ENCODE data around the gene ZNF792. TPM values are rescaled to one million over a fixed set of nuclear protein-coding genes. Genes with fewer than 3 reads are reported as not detected.

Gene ZNF792
- total and polyA plus RNA-seq, 2 of the 8 experiments (the other 6 are each of a cell fraction or from before 2014, with no cell fraction given): 2.5 to 7.2 TPM

GRCh38 chr19:34926685-34927375 lies 37.2 kb downstream of the ZNF792 start, which contains the start of gene ZNF30 (continued):
- TF ChIP-seq CTCF (IDR thresholded peaks at IDR 0.05; ENCODE audit: control extremely low read depth in 1 of 3, insufficient read depth in 1 of 3, low read depth in 1 of 3, low read length in 3 of 3) (0 out of 4 replicates have a peak, but pooled peaks of 1 of the 3 experiments have one; percentile 21), SIRT6 (IDR thresholded peaks at IDR 0.05; ENCODE audit: low read length) (no peak), SP2 (IDR thresholded peaks at IDR 0.05; ENCODE audit: low read length) (no peak), RBBP5 (IDR thresholded peaks at IDR 0.05; ENCODE audit: borderline replicate concordance, low read depth, low read length) (no peak; the same call in 1 of the 2 replicates), NRF1 (IDR thresholded peaks at IDR 0.05; ENCODE audit: low read depth, low read length) (peak; percentile 84), EZH2 (IDR thresholded peaks at IDR 0.05; ENCODE audit: low read depth, low read length, severe bottlenecking) (no peak), BCL11A (IDR thresholded peaks at IDR 0.05; ENCODE audit: low read depth in 2 of 2, low read length in 2 of 2) (no peak), CHD1 (IDR thresholded peaks at IDR 0.05; ENCODE audit: low read depth, low read length) (no peak), GTF2F1 (IDR thresholded peaks at IDR 0.05; ENCODE audit: borderline replicate concordance, low read depth, low read length) (0 out of 2 replicates have a peak, but pooled peaks have one; percentile 54), ATF2 (IDR thresholded peaks at IDR 0.05; ENCODE audit: low read length) (no peak), BRCA1 (IDR thresholded peaks at IDR 0.05; ENCODE audit: low read depth, low read length) (no peak), TCF12 (IDR thresholded peaks at IDR 0.05; ENCODE audit: low read depth, low read length) (no peak), ATF3 (IDR thresholded peaks at IDR 0.05; ENCODE audit: insufficient read depth, low read depth, low read length) (no peak), TEAD4 (IDR thresholded peaks at IDR 0.05; ENCODE audit: low read depth, low read length) (0 out of 2 replicates have a peak, but pooled peaks have one; percentile 12), EP300 (IDR thresholded peaks at IDR 0.05; ENCODE audit: borderline replicate concordance in 1 of 2, low read depth in 2 of 2, low read length in 2 of 2) (0 out of 3 replicates have a peak, but pooled peaks of 1 of the 2 experiments have one; percentile 17), HDAC2 (IDR thresholded peaks at IDR 0.05; ENCODE audit: borderline replicate concordance in 1 of 2, low read depth in 2 of 2, low read length in 2 of 2) (no peak), RXRA (IDR thresholded peaks at IDR 0.05; ENCODE audit: insufficient read depth, low read depth, low read length) (no peak), SUZ12 (IDR thresholded peaks at IDR 0.05; ENCODE audit: low read length) (no peak)

Measured in H1 (cell line).